ENCODE data around the gene TSR1. TPM values are rescaled to one million over a fixed set of nuclear protein-coding genes. Genes with fewer than 3 reads are reported as not detected.

TSR1 gene
- polyA plus RNA-seq, 3 donors, result 8.1 to 10.8 (median 9.3) TPM

GRCh38 chr17:2302778-2303203 is 33.5 kb downstream of the TSR1 start:
- Histone ChIP-seq H3K79me2 (ENCODE audit: insufficient read depth, low read length) (peaks cover 27% of the 10 kb centered on the region), H3K27me3 (ENCODE audit: control insufficient read depth in 2 of 2, insufficient read depth in 2 of 2, low read length in 2 of 2) (no peaks in the 10 kb centered on the region), H3K27ac (ENCODE audit: low read depth in 1 of 2, low read length in 2 of 2) (peak overlapping the region; percentile 34 to 86), H3K9ac (ENCODE audit: insufficient read depth, low read length, poor library complexity, severe bottlenecking) (peak overlapping the region; percentile 89), H3K9me3 (replicated peaks in 1 of 2; ENCODE audit: control insufficient read depth in 1 of 2, insufficient read depth in 1 of 2, low read length in 2 of 2) (no peaks in the 10 kb centered on the region), H3K4me3 (replicated peaks in 1 of 3; ENCODE audit: low read depth in 2 of 3, low read length in 3 of 3) (peak overlapping the region; percentile 76 to 97 (median 95)), H3K36me3 (replicated peaks in 1 of 2; ENCODE audit: control insufficient read depth in 1 of 2, insufficient read depth in 2 of 2, low read length in 2 of 2) (peaks cover 18 to 24% of the 10 kb centered on the region in 2 donors), H3K4me2 (replicated peaks; ENCODE audit: extremely low read depth, low read length, poor library complexity, severe bottlenecking) (peak overlapping the region; percentile 91), H2AFZ (ENCODE audit: insufficient read depth, low read depth, low read length, poor library complexity, severe bottlenecking) (peak overlapping the region; percentile 95), H3K4me1 (ENCODE audit: control insufficient read depth in 1 of 2, insufficient read depth in 2 of 2, low read length in 2 of 2) (peaks cover 14 to 27% of the 10 kb centered on the region in 2 donors), H4K20me1 (ENCODE audit: insufficient read depth, low read length) (peaks cover 6% of the 10 kb centered on the region)
- no peaks in the 10 kb centered on the region for H3K9me3 Mint-ChIP-seq
- peaks cover 26% of the 10 kb centered on the region for H3K4me1 Mint-ChIP-seq
- peak overlapping the region; percentile 85 to 89 for H3K4me3 Mint-ChIP-seq
- peaks cover 28 to 29% of the 10 kb centered on the region in 2 donors for H3K36me3 Mint-ChIP-seq
- no CpG with 5 or more reads among the region's 12 CpGs for WGBS (ENCODE audit: insufficient coverage)
- peak in 1 of 3 donors; percentile 5 for DNase-seq
- TF ChIP-seq, protein P1, sequence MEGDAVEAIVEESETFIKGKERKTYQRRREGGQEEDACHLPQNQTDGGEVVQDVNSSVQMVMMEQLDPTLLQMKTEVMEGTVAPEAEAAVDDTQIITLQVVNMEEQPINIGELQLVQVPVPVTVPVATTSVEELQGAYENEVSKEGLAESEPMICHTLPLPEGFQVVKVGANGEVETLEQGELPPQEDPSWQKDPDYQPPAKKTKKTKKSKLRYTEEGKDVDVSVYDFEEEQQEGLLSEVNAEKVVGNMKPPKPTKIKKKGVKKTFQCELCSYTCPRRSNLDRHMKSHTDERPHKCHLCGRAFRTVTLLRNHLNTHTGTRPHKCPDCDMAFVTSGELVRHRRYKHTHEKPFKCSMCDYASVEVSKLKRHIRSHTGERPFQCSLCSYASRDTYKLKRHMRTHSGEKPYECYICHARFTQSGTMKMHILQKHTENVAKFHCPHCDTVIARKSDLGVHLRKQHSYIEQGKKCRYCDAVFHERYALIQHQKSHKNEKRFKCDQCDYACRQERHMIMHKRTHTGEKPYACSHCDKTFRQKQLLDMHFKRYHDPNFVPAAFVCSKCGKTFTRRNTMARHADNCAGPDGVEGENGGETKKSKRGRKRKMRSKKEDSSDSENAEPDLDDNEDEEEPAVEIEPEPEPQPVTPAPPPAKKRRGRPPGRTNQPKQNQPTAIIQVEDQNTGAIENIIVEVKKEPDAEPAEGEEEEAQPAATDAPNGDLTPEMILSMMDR (IDR thresholded peaks at IDR 0.05), result no peak
- intact Hi-C loops (cut with micrococcal nuclease), result loop anchor here in 1 of 2 donors (5.0 kb wide), 1 partner anchor 35 kb away; the partner anchor contains the start of genes SGSM2 and TSR1
- H3K27ac Mint-ChIP-seq, result peak overlapping the region; percentile 37 to 87 (median 67)
- peaks cover 0 to 2% (median 1%) of the 10 kb centered on the region in 3 donors for H3K27me3 Mint-ChIP-seq (ENCODE audit: low read depth in 3 of 3)

GRCh38 chr17:2299756-2300155 is 36.5 kb downstream of the TSR1 start:
- H3K4me1 Mint-ChIP-seq, result peaks cover 17% of the 10 kb centered on the region
- Histone ChIP-seq H3K36me3 (replicated peaks in 1 of 2; ENCODE audit: control insufficient read depth in 1 of 2, insufficient read depth in 2 of 2, low read length in 2 of 2) (peaks cover 45 to 55% of the 10 kb centered on the region in 2 donors), H2AFZ (ENCODE audit: insufficient read depth, low read depth, low read length, poor library complexity, severe bottlenecking) (no peak overlapping the region), H3K79me2 (ENCODE audit: insufficient read depth, low read length) (peaks cover 27% of the 10 kb centered on the region), H4K20me1 (ENCODE audit: insufficient read depth, low read length) (peaks cover 15% of the 10 kb centered on the region), H3K4me2 (replicated peaks; ENCODE audit: extremely low read depth, low read length, poor library complexity, severe bottlenecking) (no peak overlapping the region), H3K4me3 (replicated peaks in 1 of 3; ENCODE audit: low read depth in 2 of 3, low read length in 3 of 3) (no peak overlapping the region), H3K9ac (ENCODE audit: insufficient read depth, low read length, poor library complexity, severe bottlenecking) (no peak overlapping the region), H3K27me3 (ENCODE audit: control insufficient read depth in 2 of 2, insufficient read depth in 2 of 2, low read length in 2 of 2) (no peaks in the 10 kb centered on the region), H3K9me3 (replicated peaks in 1 of 2; ENCODE audit: control insufficient read depth in 1 of 2, insufficient read depth in 1 of 2, low read length in 2 of 2) (no peaks in the 10 kb centered on the region), H3K4me1 (ENCODE audit: control insufficient read depth in 1 of 2, insufficient read depth in 2 of 2, low read length in 2 of 2) (peaks cover 13 to 21% of the 10 kb centered on the region in 2 donors), H3K27ac (ENCODE audit: low read depth in 1 of 2, low read length in 2 of 2) (no peak overlapping the region)
- 94% methylated on average over 10 of the region's 22 CpGs for WGBS (ENCODE audit: insufficient coverage)
- H3K4me3 Mint-ChIP-seq, result no peak overlapping the region
- peaks cover 52 to 54% of the 10 kb centered on the region in 2 donors for H3K36me3 Mint-ChIP-seq
- intact Hi-C loops (cut with micrococcal nuclease), result loop anchor here in 1 of 2 donors (5.0 kb wide), 1 partner anchor 38 kb away; the partner anchor contains the start of genes SGSM2 and TSR1
- TF ChIP-seq, protein P1 (IDR thresholded peaks at IDR 0.05), result no peak
- H3K9me3 Mint-ChIP-seq, result no peaks in the 10 kb centered on the region
- H3K27me3 Mint-ChIP-seq (ENCODE audit: low read depth in 3 of 3), result peaks cover 0 to 2% (median under 1%) of the 10 kb centered on the region in 3 donors
- no peak for DNase-seq
- H3K27ac Mint-ChIP-seq, result no peak overlapping the region

All from CD14-positive monocyte (primary cell).